ENCODE data around the gene LITAFD. TPM values are rescaled to one million over a fixed set of nuclear protein-coding genes. Genes with fewer than 3 reads are reported as not detected.

LITAFD gene
- total and polyA plus RNA-seq, 2 of the 4 experiments (the other 2 are of a cell fraction), result not detected

DNA sequence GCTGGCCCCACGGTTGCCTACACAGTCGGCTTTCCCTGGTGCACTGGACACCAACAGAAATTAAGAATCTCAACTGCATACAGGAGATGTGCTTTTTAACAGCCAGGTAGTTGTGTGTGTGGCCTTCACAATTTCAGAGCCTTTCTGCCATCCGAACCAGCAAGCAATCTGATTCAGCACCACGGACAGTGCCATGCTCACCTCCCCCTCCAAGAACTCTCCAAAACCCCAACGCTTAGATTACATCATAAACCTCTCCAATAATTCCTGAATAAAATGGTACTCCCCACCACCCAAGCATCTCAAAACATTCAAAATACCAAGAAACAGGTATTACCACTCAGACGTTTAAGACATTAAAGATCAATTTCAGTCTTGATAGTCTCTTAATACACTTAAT lies 49.7 kb downstream of the LITAFD start:
- dilution Hi-C loops (cut with HindIII; ENCODE audit: low sequenced_read_pairs, unreplicated experiment), result no loop called here
- H2BK120ac ChIP-seq (ENCODE audit: low read depth, low read length), result no peak overlapping the region
- peaks cover 28 to 83% of the 10 kb centered on the region in 2 experiments for H3K79me1 ChIP-seq (ENCODE audit: low read depth in 1 of 2, low read length in 2 of 2)
- in situ Hi-C loops (cut with MboI; ENCODE audit: low sequenced_read_pairs), result no loop called here
- no peak overlapping the region for H3K23ac ChIP-seq (ENCODE audit: low read depth, low read length)
- ATAC-seq (ENCODE audit: low read depth), result peak; percentile 57; the same call in 1 of the 2 replicates
- no peaks in the 10 kb centered on the region for H3K27me3 ChIP-seq (ENCODE audit: control insufficient read depth, insufficient read depth, low read length)
- no peak overlapping the region for H3K4me3 ChIP-seq (ENCODE audit: insufficient read depth, low read depth, low read length)
- no peak overlapping the region for H2AFZ ChIP-seq (replicated peaks; ENCODE audit: low read length, poor library complexity)
- no TSS peak for BruUV-seq (replicated peaks)
- no peak overlapping the region for H4K5ac ChIP-seq (ENCODE audit: low read depth, low read length)
- H3K18ac ChIP-seq (ENCODE audit: low read depth, low read length), result no peak overlapping the region
- H2BK15ac ChIP-seq (ENCODE audit: low read depth, low read length), result no peak overlapping the region
- ChIA-PET CTCF (no interaction called here), POLR2A (ENCODE audit: unreplicated experiment) (no interaction called here)
- peaks cover 92% of the 10 kb centered on the region for H4K20me1 ChIP-seq (ENCODE audit: insufficient read depth, low read length)
- H3K4me1 ChIP-seq (ENCODE audit: control insufficient read depth, insufficient read depth, low read length), result peaks cover 2% of the 10 kb centered on the region; the same call in 1 of the 2 replicates
- WGBS, 2 experiments (ENCODE audit: extremely low coverage in 2 of 2, insufficient read length in 1 of 2), result no CpG with 5 or more reads among the region's 6 CpGs
- H3K9me3 ChIP-seq (ENCODE audit: control insufficient read depth, insufficient read depth, low read length), result no peaks in the 10 kb centered on the region
- intact Hi-C loops (cut with micrococcal nuclease), result loop anchor here (10.0 kb wide), 1 partner anchor 497 kb away; no protein-coding TSS in a partner anchor
- no peak overlapping the region for H3K56ac ChIP-seq (ENCODE audit: extremely low read depth, insufficient read depth, low read length)
- H3K36me3 ChIP-seq (ENCODE audit: control insufficient read depth, insufficient read depth, low read length), result peaks cover 9% of the 10 kb centered on the region
- H3K27ac ChIP-seq (ENCODE audit: insufficient read depth, low read length), result no peak overlapping the region
- TF ChIP-seq, protein P1, sequence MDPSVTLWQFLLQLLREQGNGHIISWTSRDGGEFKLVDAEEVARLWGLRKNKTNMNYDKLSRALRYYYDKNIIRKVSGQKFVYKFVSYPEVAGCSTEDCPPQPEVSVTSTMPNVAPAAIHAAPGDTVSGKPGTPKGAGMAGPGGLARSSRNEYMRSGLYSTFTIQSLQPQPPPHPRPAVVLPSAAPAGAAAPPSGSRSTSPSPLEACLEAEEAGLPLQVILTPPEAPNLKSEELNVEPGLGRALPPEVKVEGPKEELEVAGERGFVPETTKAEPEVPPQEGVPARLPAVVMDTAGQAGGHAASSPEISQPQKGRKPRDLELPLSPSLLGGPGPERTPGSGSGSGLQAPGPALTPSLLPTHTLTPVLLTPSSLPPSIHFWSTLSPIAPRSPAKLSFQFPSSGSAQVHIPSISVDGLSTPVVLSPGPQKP (IDR thresholded peaks at IDR 0.05; ENCODE audit: borderline replicate concordance, low read depth, low read length), result no peak
- TF ChIP-seq RCOR1 (IDR thresholded peaks at IDR 0.05; ENCODE audit: insufficient replicate concordance, low read length), result peak; percentile 56
- TF ChIP-seq CEBPB (IDR thresholded peaks at IDR 0.05; ENCODE audit: low read depth, low read length), result peak; percentile 37; the same call in 1 of the 2 replicates
- no peak overlapping the region for H2BK20ac ChIP-seq (ENCODE audit: low read depth, low read length)
- H2BK5ac ChIP-seq (ENCODE audit: low read depth, low read length, poor library complexity, severe bottlenecking), result no peak overlapping the region
- H4K91ac ChIP-seq (ENCODE audit: insufficient read depth, low read depth, low read length), result no peak overlapping the region
- H3K14ac ChIP-seq (replicated peaks; ENCODE audit: low read depth, low read length), result no peak overlapping the region
- H3K9me1 ChIP-seq (ENCODE audit: insufficient read depth, low read length), result peaks cover 16% of the 10 kb centered on the region
- H2AK5ac ChIP-seq (ENCODE audit: low read depth, low read length), result no peak overlapping the region
- DNase-seq, result peak; percentile 68
- no peak overlapping the region for H3K4me2 ChIP-seq (ENCODE audit: low read depth, low read length)
- H4K8ac ChIP-seq (ENCODE audit: low read depth in 2 of 2, low read length in 2 of 2), result no peak overlapping the region
- no peak overlapping the region for H3K4ac ChIP-seq (ENCODE audit: low read depth, low read length)
- H2AK9ac ChIP-seq (replicated peaks; ENCODE audit: low read depth, low read length, poor library complexity), result no peak overlapping the region
- H3K9ac ChIP-seq (ENCODE audit: low read depth, low read length), result no peak overlapping the region
